Measurements from ENCODE around the gene ELFN1. TPM values are rescaled to one million over a fixed set of nuclear protein-coding genes. Genes with fewer than 3 reads are reported as not detected.

Gene ELFN1
- total and polyA plus RNA-seq, 4 donors = 0.43 to 3.5 (median 3.4) TPM

GRCh38 chr7:1787681-1788235, 117.7 kb downstream of the ELFN1 start:
- 93% methylated on average over 18 of the region's 18 CpGs for WGBS
- no peak overlapping the region for H3K27ac ChIP-seq (ENCODE audit: low read depth in 1 of 2, low read length in 2 of 2)
- H3K4me1 ChIP-seq (ENCODE audit: control insufficient read depth in 4 of 4, insufficient read depth in 4 of 4, low read length in 3 of 4) = no peaks in the 10 kb centered on the region
- no peaks in the 10 kb centered on the region for H3K36me3 ChIP-seq (ENCODE audit: control insufficient read depth in 4 of 4, insufficient read depth in 3 of 4, low read depth in 1 of 4, low read length in 3 of 4)
- H3K27me3 ChIP-seq (ENCODE audit: control insufficient read depth in 4 of 4, insufficient read depth in 4 of 4, low read length in 3 of 4) = no peaks in the 10 kb centered on the region
- no peak overlapping the region for H3K9ac ChIP-seq (ENCODE audit: low read depth in 1 of 2, low read length in 2 of 2)
- DNase-seq (ENCODE audit: low spot score) = no peak
- H3K4me3 ChIP-seq (ENCODE audit: low read depth in 1 of 3, low read length in 3 of 3) = no peak overlapping the region
- peaks cover 0 to 2% (median 0%) of the 10 kb centered on the region in 4 donors for H3K9me3 ChIP-seq (ENCODE audit: control insufficient read depth in 4 of 4, low read length in 3 of 4)
- TF ChIP-seq HNF4G (IDR thresholded peaks at IDR 0.05) = no peak
- no peak for TF ChIP-seq NR2F2 (IDR thresholded peaks at IDR 0.05)
- no peak for TF ChIP-seq RXRA (IDR thresholded peaks at IDR 0.05)
- TF ChIP-seq ZBTB33 (IDR thresholded peaks at IDR 0.05) = no peak
- TF ChIP-seq RAD21 (IDR thresholded peaks at IDR 0.05) = no peak
- TF ChIP-seq REST (IDR thresholded peaks at IDR 0.05) = no peak
- TF ChIP-seq EGR1 (IDR thresholded peaks at IDR 0.05; ENCODE audit: low read depth in 2 of 2) = no peak
- TF ChIP-seq CTCF (IDR thresholded peaks at IDR 0.05; ENCODE audit: low read depth, low read length, missing input control) = no peak
- TF ChIP-seq JUND (IDR thresholded peaks at IDR 0.05) = no peak
- no peak for TF ChIP-seq TAF1 (conservative IDR thresholded peaks at IDR 0.05)
- TF ChIP-seq HNF4A (conservative IDR thresholded peaks at IDR 0.05) = no peak
- TF ChIP-seq GABPA (IDR thresholded peaks at IDR 0.05 in 1 of 2, conservative IDR thresholded peaks at IDR 0.05 in 1 of 2) = no peak
- TF ChIP-seq FOXA1 (IDR thresholded peaks at IDR 0.05) = no peak
- TF ChIP-seq YY1 (IDR thresholded peaks at IDR 0.05) = no peak

- no peak overlapping the region for H3K27ac ChIP-seq (ENCODE audit: low read depth in 1 of 2, low read length in 2 of 2)
- DNase-seq (ENCODE audit: low spot score) = no peak
- no peaks in the 10 kb centered on the region for H3K36me3 ChIP-seq (ENCODE audit: control insufficient read depth in 4 of 4, insufficient read depth in 3 of 4, low read depth in 1 of 4, low read length in 3 of 4)
- no peak overlapping the region for H3K9ac ChIP-seq (ENCODE audit: low read depth in 1 of 2, low read length in 2 of 2)
- no peaks in the 10 kb centered on the region for H3K27me3 ChIP-seq (ENCODE audit: control insufficient read depth in 4 of 4, insufficient read depth in 4 of 4, low read length in 3 of 4)
- H3K4me3 ChIP-seq (ENCODE audit: low read depth in 1 of 3, low read length in 3 of 3) = no peak overlapping the region
- H3K9me3 ChIP-seq (ENCODE audit: control insufficient read depth in 4 of 4, low read length in 3 of 4) = peaks cover 0 to 12% (median 5%) of the 10 kb centered on the region in 4 donors
- 20% methylated on average over 1 of the region's 1 CpG for WGBS
- H3K4me1 ChIP-seq (ENCODE audit: control insufficient read depth in 4 of 4, insufficient read depth in 4 of 4, low read length in 3 of 4) = no peaks in the 10 kb centered on the region
- TF ChIP-seq CTCF (IDR thresholded peaks at IDR 0.05; ENCODE audit: low read depth, low read length, missing input control) (no peak), RAD21 (IDR thresholded peaks at IDR 0.05) (peak; percentile 34 to 44), REST (IDR thresholded peaks at IDR 0.05) (no peak)
Measured at GRCh38 chr7:1794888-1795542, 124.9 kb downstream of the ELFN1 start.
